ENCODE results near the gene EP400.
"Not testable (repeated sequence)": the region's sequence is repeated elsewhere in the genome, so short reads cannot be mapped to it uniquely, and the experiment has no call there.

The EP400 gene

GRCh38 chr12:131947482-131948027 is 2.2 kb upstream of the EP400 start:
- Mint-ChIP-seq H3K4me1 (ENCODE audit: low read depth) (peaks cover 27% of the 10 kb centered on the region), H3K27ac (peak overlapping the region; percentile 33), H3K4me3 (no peak overlapping the region), H3K27me3 (no peaks in the 10 kb centered on the region), H3K36me3 (ENCODE audit: low read depth) (peaks cover 54% of the 10 kb centered on the region), H3K9me3 (no peaks in the 10 kb centered on the region)
- peak; percentile 32 for DNase-seq

- Mint-ChIP-seq H3K9me3 (no peaks in the 10 kb centered on the region), H3K4me1 (ENCODE audit: low read depth) (peaks cover 33% of the 10 kb centered on the region), H3K27ac (peak overlapping the region; percentile 94), H3K36me3 (ENCODE audit: low read depth) (peaks cover 54% of the 10 kb centered on the region), H3K27me3 (no peaks in the 10 kb centered on the region), H3K4me3 (no peak overlapping the region)
- no peak for DNase-seq
These were observed 1.5 kb upstream of the EP400 start for GRCh38 chr12:131948166-131948712.

- Mint-ChIP-seq H3K36me3 (ENCODE audit: low read depth) (peaks cover 52% of the 10 kb centered on the region), H3K4me3 (peak overlapping the region; percentile 73), H3K4me1 (ENCODE audit: low read depth) (peaks cover 38% of the 10 kb centered on the region), H3K27ac (peak overlapping the region; percentile 94)
- not testable (repeated sequence) for H3K27me3 Mint-ChIP-seq, DNase-seq, H3K9me3 Mint-ChIP-seq
These were observed 870 bp upstream of the EP400 start for GRCh38 chr12:131948713-131949430.

- Mint-ChIP-seq H3K27me3 (no peaks in the 10 kb centered on the region), H3K9me3 (no peaks in the 10 kb centered on the region), H3K27ac (peak overlapping the region; percentile 94), H3K36me3 (ENCODE audit: low read depth) (peaks cover 38% of the 10 kb centered on the region), H3K4me3 (peak overlapping the region; percentile 93), H3K4me1 (ENCODE audit: low read depth) (peaks cover 45% of the 10 kb centered on the region)
- peak; percentile 58 for DNase-seq
These were observed 606 bp downstream of the EP400 start for GRCh38 chr12:131950182-131950913.

GRCh38 chr12:131953810-131954209 is 4.1 kb downstream of the EP400 start:
- DNase-seq, H3K27me3 Mint-ChIP-seq, H3K27ac Mint-ChIP-seq, H3K9me3 Mint-ChIP-seq, H3K4me3 Mint-ChIP-seq: not testable (repeated sequence)
- Mint-ChIP-seq H3K36me3 (ENCODE audit: low read depth) (peaks cover 27% of the 10 kb centered on the region), H3K4me1 (ENCODE audit: low read depth) (peaks cover 55% of the 10 kb centered on the region)

GRCh38 chr12:131954460-131954859 is 4.7 kb downstream of the EP400 start:
- not testable (repeated sequence) for DNase-seq, H3K9me3 Mint-ChIP-seq, H3K4me3 Mint-ChIP-seq, H3K27ac Mint-ChIP-seq, H3K27me3 Mint-ChIP-seq
- H3K36me3 Mint-ChIP-seq (ENCODE audit: low read depth) = peaks cover 30% of the 10 kb centered on the region
- peaks cover 57% of the 10 kb centered on the region for H3K4me1 Mint-ChIP-seq (ENCODE audit: low read depth)

- Mint-ChIP-seq H3K27ac (peak overlapping the region; percentile 76), H3K4me1 (ENCODE audit: low read depth) (peaks cover 67% of the 10 kb centered on the region), H3K27me3 (no peaks in the 10 kb centered on the region), H3K36me3 (ENCODE audit: low read depth) (peaks cover 44% of the 10 kb centered on the region), H3K9me3 (no peaks in the 10 kb centered on the region), H3K4me3 (no peak overlapping the region)
- DNase-seq = no peak
These were observed 9.4 kb downstream of the EP400 start for GRCh38 chr12:131959116-131959515.

GRCh38 chr12:131959641-131960589 is 10.2 kb downstream of the EP400 start:
- no peak overlapping the region for H3K4me3 Mint-ChIP-seq
- H3K36me3 Mint-ChIP-seq (ENCODE audit: low read depth) = peaks cover 49% of the 10 kb centered on the region
- peaks cover 69% of the 10 kb centered on the region for H3K4me1 Mint-ChIP-seq (ENCODE audit: low read depth)
- no peaks in the 10 kb centered on the region for H3K27me3 Mint-ChIP-seq
- peak overlapping the region; percentile 76 for H3K27ac Mint-ChIP-seq
- H3K9me3 Mint-ChIP-seq = no peaks in the 10 kb centered on the region
- DNase-seq = no peak

GRCh38 chr12:131960590-131961325 is 11.0 kb downstream of the EP400 start:
- Mint-ChIP-seq H3K4me1 (ENCODE audit: low read depth) (peaks cover 74% of the 10 kb centered on the region), H3K27ac (peak overlapping the region; percentile 76), H3K36me3 (ENCODE audit: low read depth) (peaks cover 56% of the 10 kb centered on the region)
- not testable (repeated sequence) for H3K9me3 Mint-ChIP-seq, H3K27me3 Mint-ChIP-seq, DNase-seq, H3K4me3 Mint-ChIP-seq

- not testable (repeated sequence) for DNase-seq, H3K4me3 Mint-ChIP-seq, H3K27me3 Mint-ChIP-seq, H3K9me3 Mint-ChIP-seq, H3K27ac Mint-ChIP-seq
- H3K4me1 Mint-ChIP-seq (ENCODE audit: low read depth) = peaks cover 68% of the 10 kb centered on the region
- peaks cover 57% of the 10 kb centered on the region for H3K36me3 Mint-ChIP-seq (ENCODE audit: low read depth)
These were observed 11.6 kb downstream of the EP400 start for GRCh38 chr12:131961328-131961727.

- peak overlapping the region; percentile 53 for H3K27ac Mint-ChIP-seq
- peaks cover 64% of the 10 kb centered on the region for H3K4me1 Mint-ChIP-seq (ENCODE audit: low read depth)
- peaks cover 57% of the 10 kb centered on the region for H3K36me3 Mint-ChIP-seq (ENCODE audit: low read depth)
- no peaks in the 10 kb centered on the region for H3K27me3 Mint-ChIP-seq
- no peak overlapping the region for H3K4me3 Mint-ChIP-seq
- no peaks in the 10 kb centered on the region for H3K9me3 Mint-ChIP-seq
- DNase-seq = no peak
These were observed 12.3 kb downstream of the EP400 start for GRCh38 chr12:131962069-131962468.

GRCh38 chr12:131963381-131963780 is 13.6 kb downstream of the EP400 start:
- Mint-ChIP-seq H3K4me1 (ENCODE audit: low read depth) (peaks cover 65% of the 10 kb centered on the region), H3K9me3 (no peaks in the 10 kb centered on the region), H3K36me3 (ENCODE audit: low read depth) (peaks cover 65% of the 10 kb centered on the region), H3K27me3 (no peaks in the 10 kb centered on the region), H3K27ac (peak overlapping the region; percentile 53), H3K4me3 (no peak overlapping the region)
- DNase-seq = no peak

- Mint-ChIP-seq H3K4me1 (ENCODE audit: low read depth) (peaks cover 62% of the 10 kb centered on the region), H3K9me3 (no peaks in the 10 kb centered on the region), H3K4me3 (no peak overlapping the region), H3K27ac (no peak overlapping the region), H3K36me3 (ENCODE audit: low read depth) (peaks cover 69% of the 10 kb centered on the region), H3K27me3 (no peaks in the 10 kb centered on the region)
- DNase-seq = no peak
These were observed 15.3 kb downstream of the EP400 start for GRCh38 chr12:131965073-131965472.
